ENCODE data around the gene GRHL3.
"Not testable (repeated sequence)": the region's sequence is repeated elsewhere in the genome, so short reads cannot be mapped to it uniquely, and the experiment has no call there.

GRHL3 gene

DNA sequence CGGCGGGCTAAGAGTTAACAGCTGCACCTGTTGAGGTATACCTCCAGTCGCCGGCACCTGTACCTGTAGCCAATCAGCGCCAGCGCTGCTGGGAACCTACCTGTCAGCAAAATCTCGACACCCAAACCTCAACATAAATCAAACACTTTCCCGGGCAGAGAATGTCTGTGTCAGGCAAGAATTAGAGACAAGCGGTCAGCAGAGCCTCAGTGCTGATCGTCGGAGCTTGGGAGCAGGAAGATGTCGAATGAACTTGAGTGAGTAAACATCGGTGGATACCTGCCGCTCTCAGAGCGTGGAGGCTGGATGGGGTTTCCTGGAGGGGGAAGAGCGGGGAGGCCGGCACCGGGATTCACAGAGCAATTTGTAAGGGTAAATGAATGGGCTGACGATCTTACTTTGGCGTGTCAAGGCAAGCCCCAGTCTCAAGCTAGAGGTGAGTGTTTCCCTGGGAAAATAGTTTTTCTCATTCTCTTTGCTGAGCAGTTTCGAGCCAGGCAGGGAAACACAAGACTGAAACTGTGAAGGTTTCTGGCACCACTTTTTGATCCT lies at the start of gene GRHL3:
Gene GRHL3 (plus strand): TSS at position 46 of the 552 bp plus-strand sequence. CDS start 195 bp downstream, at position 241.
- DNase-seq, result no peak

DNA sequence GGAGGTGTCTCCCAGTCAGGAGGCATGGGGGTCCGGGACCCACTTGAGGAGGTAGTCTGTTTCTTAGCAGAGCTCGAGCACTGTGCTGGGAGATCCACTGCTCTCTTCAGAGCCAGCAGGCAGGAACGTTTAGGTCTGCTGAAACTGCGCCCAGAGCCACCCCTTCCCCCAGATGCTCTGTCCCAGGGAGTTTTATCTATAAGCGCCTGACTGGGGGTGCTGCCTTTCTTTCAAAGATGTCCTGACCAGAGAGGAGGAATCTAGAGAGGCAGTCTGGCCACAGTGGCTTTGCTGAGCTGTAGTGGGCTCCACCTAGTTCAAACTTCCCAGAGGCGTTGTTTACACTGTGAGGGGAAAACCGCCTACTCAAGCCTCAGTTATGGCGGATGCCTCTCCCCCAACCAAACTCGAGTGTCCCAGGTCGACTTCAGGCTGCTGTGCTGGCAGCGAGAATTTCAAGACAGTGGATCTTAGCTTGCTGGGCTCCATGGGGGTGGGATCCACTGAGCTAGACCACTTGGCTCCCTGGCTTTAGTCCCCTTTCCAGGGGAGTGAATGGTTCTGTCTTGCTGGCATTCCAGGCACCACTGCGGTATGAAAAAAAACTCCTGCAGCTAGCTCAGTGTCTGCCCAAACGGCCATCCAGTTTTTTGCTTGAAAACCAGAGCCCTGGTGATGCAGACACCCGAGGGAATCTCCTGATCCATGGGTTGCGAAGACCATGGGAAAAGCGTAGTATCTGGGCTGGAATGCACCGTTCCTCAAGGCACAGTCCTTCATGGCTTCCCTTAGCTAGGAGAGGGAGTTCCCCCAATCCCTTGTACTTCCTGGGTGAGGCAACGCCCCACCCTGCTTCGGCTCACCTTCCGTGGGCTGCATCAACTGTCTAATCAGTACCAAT lies 44.7 kb upstream of the GRHL3 start:
- not testable (repeated sequence) for DNase-seq

DNA sequence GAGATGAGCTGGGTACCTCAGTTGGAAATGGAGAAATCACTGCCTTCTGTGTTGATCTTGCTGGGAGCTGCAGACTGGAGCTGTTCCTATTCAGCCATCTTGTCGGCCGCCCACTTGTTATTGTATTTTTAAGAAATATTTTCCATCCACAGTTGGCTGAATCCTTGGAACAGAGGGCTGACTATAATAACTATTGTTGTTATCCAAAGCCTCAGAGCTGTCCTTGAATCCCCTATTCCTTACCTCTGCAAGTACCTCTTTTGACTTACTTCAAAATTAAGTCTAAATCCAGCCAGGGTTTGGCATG lies 44.1 kb upstream of the GRHL3 start:
- DNase-seq, result no peak

DNA sequence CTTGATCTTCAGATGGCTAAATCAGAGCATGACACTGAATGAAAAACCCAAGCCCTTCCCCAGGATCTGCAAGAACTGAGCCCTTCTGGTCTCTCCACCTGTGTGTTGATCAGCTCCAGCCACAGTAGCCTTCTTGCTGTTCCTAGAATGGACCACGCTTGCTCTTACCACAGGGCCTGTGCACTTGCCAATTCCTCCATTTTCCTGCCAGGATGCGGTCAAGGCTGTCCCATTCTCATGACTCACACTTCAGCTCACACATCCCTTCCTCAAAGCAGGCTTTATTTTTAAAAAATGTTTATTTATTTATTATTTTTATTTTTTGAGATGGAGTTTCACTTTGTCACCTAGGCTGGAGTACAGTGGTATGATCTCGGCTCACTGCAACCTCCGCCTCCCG lies 43.6 kb upstream of the GRHL3 start:
- DNase-seq, result no peak

DNA sequence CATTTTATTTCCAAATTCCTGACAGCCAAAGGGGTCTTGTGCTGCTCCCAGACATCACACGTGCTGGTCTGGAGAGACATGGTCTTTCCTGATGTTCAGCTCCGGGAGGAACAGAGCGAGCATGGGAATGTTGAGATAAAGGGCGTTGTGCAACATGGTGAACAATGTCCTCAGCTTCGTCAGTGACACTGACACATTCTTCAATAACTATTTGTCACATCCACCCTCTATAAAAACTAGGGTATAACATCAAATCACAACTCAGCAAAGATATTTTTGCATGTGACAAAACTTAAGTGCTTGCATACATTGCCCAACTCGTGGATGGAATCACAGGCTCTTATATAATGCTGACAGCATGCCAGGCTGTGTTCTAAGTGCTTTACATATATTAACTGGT lies 42.4 kb upstream of the GRHL3 start:
- no peak for DNase-seq

DNA sequence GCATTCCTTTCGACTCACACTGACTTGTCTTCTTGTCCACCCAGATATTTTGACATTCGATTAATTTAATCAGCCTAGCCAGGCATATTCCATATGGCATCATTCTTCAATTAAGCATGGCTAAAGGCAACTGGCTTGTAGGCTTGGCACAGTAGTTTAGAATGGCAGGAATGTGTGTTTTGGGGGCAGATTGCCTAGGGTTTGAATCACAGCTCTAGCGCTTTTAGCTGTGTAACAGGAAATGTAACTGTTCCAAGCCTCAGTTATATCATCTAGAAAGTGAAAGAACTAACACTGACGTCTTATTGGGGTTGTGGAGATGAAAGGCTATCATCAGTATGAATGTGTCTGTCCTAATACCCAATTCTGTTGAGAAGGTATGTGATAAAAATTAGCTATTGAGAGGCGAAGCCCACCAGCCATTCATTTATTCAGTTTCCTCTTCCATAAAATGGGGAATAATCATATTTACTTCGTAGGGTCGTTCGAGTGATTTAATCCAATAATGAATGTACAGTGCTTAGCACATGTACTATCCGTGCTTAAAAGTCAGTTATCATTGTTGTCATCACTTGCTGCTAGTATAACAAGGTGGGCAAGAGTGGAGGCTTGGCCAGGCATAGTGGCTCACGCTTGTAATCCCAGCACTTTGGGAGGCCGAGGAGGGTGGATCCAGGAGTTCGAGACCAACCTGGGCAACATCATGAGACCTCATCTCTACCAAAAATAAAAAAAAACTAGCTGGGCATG lies 41.6 kb upstream of the GRHL3 start:
- DNase-seq, result no peak

DNA sequence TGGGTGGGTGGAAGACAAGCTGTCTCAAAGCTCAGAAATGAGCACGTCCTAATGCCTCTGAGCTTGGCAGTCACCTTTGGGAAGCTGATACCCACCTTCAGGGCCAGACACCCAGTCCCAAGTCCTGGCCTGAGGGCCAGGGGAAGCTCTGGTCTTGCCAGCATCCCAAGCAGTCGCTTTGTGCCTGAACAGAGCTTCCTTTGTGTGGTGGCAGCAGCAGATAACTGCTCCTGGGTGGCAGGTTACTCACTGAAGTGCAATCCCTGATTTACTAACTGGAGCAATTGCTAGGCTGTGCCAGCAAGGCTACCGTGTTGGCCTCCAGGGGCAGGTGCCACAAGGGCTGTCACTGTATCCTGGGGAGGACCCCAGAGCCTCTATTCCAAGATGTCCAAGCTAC lies 40.4 kb upstream of the GRHL3 start:
- DNase-seq, result no peak

DNA sequence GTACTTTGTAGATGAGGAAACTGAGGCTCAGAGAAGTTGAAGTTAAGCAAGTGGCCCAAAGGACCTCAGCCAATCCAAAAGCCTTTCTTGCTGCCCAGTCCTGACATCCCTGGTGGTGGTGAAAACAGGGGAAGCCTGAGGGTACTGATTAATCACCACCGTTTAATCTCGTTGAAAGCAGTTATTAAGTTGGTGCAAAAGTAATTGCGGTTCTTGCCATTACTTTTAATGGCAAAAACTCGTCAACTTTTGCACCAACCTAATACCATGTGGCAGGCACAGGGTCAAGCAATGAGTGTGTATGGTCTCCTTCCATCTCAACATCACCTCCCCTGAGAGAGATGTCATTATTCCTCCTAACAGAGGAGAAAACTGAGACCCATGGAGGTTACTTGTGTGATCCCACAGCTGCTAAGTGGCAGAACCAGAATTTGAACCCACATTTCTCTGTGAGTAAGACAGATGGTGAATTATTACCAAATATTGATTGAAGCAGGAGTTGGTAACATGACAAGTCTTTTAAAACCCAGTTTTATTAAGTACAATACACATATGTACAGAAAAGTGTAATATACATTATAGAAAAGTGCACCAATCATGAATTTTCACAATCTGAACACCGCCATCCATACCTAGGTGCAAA lies 39.4 kb upstream of the GRHL3 start:
- DNase-seq, result no peak

DNA sequence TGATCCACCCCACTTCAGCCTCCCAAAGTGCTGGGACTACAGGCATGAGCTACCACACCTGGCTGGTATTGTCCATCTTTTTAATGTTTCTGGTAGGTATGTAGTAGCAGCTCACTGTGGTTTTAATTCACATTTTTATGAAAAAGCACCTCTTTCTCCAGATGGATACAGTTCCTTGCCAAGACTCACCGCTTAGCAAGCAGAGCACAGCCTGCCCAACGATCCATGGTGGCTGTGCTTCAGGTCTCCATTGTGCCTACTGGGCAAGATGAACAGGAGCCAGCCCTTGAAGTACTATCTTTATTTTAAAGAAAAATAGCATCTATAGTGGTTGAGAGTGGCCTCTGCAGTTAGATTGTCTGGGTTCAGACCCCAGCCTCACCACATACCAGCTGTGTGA lies 37.6 kb upstream of the GRHL3 start:
- no peak for DNase-seq

DNA sequence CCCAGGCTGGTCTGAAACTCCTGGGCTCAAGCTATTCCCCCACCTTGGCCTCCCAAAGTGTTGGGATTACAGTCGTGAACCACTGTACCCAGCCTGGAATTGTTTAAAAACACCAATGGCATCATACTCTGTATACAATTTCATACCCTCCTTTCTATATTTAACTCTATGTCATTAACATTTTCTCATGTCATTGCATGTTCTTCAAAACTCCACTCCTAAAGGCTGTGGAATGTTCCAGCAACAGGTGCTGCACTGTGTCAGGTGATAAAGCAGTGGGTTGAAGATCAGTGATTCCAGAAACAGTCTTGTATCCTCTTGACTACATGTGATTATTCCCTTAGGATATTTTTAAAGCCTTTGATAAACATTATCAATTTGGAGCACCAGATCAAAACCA lies 36.7 kb upstream of the GRHL3 start:
- DNase-seq, result no peak

DNA sequence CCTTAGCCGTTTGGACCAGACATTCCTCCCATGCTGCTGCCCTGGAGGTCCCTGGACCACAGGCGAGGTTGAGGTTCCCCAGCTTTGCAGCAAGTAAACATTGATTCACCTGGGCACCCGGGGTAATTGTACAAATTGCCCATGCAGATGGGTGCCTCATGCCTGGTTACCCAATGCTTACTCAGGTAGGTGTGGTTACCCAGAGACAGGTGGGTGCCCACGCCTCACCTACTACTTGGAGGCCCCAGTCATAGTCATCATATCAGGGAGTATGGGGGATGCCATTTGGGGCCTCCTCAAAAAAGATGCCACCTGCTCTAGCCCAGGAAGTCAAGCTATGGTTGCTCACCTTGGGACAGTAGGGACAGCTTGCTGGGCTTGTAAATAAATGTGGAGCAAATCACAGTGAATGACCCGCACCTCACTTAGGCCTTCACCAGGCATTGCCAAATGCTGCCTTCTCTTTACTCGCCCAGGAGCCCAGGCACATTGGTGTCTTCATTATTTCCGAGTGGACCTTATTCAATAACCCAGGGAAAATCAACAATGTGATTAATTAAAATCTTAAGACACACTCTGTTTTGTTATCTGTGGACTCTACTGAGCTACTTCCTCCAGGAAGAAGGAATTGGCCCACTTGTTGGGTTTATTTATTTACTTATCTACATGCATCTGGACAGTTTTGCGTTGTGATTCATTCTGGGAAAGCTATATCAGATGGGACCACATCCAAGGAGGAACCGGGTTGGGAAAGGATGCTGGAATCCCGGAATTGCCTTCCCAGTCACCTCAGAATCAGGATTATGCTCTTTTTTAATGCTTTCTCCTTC lies 35.6 kb upstream of the GRHL3 start:
- DNase-seq, result no peak

DNA sequence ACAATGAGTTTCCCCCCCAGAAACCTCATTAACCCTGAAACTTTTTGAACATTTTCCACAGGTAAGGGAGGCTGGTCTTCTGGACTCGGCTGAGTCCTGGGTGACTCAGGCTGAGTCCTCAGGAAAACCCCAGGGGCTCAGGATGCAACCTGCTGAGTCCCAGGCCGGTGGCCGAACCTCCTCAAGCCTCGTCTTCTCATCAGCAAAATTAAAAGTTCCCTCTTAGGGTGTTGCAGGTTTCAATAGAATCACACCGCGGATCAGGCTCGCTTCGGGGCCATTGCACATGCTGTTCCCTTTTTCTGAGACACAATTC lies 35.0 kb upstream of the GRHL3 start:
- DNase-seq, result no peak

DNA sequence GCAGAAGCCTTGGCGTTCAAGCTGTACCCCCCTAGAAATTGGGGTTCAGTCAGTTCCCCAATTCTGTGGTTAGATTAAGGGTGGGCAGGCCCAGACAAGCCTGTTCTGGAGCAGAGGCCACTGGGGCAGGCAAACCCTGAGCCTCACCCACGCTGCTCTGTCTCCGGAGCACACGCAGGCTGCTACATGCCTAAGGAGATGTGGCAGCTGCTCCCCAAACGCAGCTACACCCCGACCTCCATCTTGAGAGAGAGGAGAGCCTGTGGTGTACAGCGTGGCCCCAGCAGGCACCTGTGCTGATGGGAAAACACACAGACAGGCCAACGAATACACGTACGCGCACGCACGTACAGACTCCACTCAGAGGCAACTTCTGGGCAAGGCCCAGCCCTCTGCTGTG lies 33.9 kb upstream of the GRHL3 start:
- no peak for DNase-seq

DNA sequence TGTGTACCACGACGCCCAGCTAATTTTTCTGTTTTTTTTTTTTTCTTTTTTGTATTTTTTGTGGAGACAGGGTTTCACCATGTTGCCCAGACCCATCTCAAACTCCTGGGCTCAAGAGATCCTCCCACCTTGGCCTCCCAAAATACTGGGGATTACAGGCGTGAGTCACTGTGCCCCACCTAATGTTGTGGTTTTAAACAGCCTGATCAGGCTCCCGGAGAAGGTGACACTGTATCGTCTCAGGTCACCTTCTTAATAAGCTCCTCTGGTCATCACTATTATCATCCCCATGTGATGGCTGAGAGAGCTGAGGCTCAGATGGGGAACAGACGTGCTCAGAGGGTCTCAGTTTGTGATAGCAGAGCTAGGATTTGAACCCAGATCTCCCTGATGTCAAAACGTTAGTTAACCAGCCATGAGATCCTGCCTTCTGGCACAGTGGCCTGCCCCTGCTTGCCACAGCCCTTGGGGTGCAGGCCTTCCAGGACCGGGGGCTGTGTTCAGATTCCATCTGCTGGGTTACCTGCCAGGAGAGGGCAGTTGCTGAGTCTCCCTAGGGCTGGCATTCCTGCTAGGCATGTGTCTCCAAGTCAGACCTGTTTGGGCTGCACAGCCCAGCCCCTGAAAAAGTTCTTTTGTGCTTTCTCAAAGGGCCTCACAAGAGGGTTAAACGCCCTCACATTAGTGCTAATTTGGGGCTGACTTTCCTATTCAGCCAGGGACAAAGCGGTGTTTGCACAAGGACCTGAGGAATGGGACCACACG lies 32.7 kb upstream of the GRHL3 start:
- no peak for DNase-seq

DNA sequence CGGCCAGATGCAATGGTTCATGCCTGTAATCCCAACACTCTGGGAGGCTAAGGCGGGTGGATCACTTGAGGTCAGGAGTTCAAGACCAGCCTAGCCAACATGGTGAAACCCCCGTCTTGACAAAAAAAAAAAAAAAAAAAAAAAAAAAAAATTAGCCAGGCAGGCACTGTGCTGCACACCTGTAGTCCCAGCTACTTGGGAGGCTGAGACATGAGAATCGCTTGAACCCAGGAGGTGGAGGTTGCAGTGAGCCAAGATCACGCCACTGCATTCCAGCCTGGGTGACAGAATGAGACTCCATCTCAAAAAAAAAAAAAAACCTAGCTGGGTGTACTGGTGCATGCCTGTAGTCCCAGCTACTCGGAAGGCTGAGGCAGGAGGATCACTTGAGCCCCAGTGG lies 31.4 kb upstream of the GRHL3 start:
- not testable (repeated sequence) for DNase-seq

DNA sequence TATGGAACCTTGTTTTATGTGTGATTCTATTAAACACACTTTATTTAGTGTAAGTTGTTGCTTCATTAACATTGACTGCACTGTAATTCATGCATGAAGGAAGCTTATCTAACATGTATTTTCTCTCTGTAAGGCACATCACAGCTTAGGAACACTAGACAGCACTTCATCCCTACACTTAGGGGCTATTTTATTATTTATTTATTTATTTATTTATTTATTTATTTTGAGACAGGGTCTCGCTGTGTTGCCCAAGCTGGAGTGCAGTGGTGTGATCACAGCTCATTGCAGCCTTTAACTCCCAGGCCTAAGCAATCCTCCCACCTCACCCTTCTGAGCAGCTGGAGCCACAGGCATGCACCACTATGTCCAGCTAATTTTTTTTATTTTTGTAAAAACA lies 30.7 kb upstream of the GRHL3 start:
- no peak for DNase-seq

DNA sequence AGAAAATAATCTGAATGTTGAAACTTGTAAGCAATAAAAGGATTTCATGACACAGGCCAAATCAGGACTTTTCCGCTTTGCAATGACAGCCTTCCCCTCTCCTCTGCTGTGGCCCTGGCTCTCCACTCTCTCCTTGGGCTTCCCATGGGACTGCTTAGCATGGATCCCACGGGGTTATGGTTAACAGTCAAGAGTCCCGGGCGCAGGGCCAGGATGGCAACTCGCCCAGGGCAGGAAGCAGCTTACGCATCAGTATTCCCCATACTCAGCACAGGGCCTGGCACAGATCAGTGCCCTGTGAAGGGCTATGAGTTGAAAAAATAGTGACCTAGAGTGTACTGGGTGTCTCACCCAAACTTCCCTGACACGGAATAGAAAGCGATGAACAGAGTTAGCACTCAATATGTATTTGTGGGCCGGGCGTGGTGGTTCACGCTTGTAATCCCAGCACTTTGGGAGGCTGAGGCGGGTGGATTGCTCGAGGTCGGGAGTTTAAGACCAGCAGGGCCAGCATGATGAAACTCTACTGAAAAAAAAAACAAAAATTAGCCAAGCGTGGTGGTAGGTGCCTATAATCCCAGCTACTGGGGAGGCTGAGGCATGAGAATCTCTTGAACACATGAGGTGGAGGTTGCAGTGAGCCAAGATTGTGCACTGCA lies 29.1 kb upstream of the GRHL3 start:
- DNase-seq, result no peak

DNA sequence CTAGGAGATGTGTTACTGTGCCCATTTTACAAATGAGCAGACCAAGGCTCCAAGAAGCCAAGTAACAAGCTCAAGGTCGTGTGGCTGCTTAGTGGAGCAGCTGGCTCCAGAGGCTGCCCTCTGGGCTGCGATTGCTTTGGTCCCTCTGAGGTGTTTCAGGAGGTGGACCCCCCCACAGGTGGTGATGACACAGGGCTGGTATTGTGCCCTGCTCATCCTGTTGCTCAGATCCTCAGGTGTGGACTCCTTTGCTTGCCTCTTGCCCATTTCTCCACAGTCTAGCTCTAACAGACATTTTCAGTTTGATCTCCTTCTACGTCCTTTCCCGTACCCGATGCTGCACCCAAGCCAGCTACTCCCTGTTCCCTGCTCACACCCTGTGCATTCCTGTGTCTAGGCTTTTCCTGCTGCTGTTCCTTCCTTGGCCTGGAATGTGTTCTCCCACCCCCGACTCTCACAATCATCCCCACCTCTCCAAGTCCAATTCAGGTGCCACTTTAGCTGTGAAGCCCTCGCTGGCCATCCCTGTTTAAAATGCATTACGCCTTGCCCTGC lies 28.1 kb upstream of the GRHL3 start:
- no peak for DNase-seq

DNA sequence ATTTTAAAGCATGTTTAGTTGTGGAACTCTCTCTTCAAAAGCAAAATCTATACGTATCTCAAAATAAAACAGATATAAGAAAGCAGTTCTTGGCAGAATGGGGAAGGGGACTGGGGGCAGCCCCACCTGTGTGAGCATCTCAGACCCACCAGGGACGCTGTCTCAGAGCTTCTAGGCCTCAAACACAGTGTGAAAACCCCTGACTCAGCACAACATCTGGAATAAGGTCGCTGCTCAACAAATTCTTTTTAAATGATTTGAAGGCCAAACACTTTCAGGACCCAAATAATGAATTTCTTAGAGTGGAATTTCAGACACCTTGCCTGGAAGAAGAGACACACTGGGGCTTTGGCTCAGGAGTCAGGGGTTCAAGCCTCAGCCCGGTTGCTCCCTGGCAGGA lies 27.1 kb upstream of the GRHL3 start:
- no peak for DNase-seq

DNA sequence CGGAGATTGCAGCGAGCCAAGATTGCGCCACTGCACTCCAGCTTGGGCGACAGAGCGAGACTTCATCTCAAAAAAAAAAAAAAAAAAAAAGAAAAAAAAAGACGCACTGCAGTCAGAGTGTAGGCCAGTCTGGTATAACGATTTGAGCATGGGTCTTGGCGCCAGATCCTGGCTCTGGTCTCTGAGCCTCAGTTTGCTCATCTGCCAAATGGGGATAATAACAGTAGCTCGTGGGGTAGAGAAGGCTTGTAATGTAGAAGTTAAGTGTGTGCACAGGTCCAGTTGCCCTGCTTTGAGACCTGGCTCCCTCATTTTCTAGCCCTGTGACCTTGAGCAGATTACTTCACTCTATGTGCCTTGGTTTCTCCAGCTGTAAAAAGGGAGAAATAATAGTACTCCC lies 26.3 kb upstream of the GRHL3 start:
- DNase-seq, result no peak

Data from inflammatory macrophage treated with lipopolysaccharide for 1 hour (primary cell).